GM19397 (cell line): ENCODE measurements around the gene TAS2R30.
A peak's percentile ranks its signal among the peaks of the same experiment; 100 is the strongest.
"Not testable (repeated sequence)": the region's sequence is repeated elsewhere in the genome, so short reads cannot be mapped to it uniquely, and the experiment has no call there.

Source experiments
- ATAC-seq: cut with Tn5 transposase; IDR thresholded peaks from one replicate; pipeline ENCODE4 v1.9.1; 2021; ENCODE audit warnings: mild to moderate bottlenecking, moderate library complexity; ENCODE audit not compliant: unreplicated experiment

Gene TAS2R30

DNA sequence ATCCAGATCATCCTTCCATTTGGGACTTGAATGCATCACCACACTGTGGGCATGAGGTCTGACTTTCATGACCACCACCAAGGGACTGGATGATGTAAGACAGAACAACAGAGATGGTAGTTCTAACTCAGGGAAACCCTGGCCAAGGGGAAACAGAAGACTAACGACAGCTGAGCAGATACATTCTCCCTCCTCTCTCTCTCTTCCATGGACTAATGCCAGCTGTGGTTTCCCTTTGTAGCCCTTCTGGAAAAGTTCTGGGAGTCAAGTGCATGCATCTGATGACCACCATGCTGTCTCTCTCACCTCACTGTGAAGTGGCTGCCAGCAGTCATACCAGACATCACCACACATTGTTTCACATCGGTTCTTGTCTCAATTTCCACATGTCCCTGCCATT lies 3.4 kb downstream of the TAS2R30 start:
- ATAC-seq: no peak

DNA sequence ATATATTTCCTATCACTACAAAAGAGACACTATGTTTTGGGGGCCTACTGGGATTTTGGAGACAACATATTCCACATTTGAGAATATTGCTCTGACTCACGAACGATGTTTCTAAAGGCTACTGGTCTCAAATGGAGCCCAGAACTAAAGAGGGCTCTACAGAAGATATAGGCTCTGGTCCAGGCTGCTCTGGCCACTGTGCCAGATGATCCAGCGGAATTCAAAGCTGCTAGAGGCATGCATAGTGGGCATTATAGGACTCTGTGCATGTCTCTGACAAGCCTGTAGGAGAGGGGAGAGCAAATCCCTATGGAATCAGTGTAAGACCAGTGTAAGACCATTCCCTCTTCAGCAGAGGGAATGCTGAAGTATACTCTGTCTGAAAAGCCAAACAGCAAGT lies 4.1 kb downstream of the TAS2R30 start:
- no peak for ATAC-seq

- not testable (repeated sequence) for ATAC-seq
Measured at GRCh38 chr12:11114130-11114529, 20.3 kb downstream of the TAS2R30 start.

GRCh38 chr12:11111213-11111612 lies 23.2 kb downstream of the TAS2R30 start:
- not testable (repeated sequence) for ATAC-seq

GRCh38 chr12:11108862-11109261 lies 25.6 kb downstream of the TAS2R30 start:
- no peak for ATAC-seq

DNA sequence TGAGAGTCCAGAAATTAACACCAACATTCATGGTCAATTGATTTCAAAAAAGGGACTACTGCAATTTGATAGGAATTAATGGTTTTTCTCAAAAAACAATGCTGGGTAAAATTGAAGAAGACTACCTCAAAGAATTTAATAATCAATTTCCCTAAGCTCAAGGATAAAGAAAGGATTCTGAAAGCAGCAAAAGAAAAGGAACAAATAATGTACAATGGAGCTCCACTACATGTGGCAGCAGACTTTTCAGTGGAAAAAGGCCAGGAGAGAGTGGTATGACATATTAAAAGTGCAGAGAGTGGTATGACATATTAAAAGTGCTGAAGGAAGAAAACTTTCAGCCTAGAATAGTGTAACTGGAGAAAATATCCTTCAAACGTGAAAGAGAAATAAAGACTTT lies 26.7 kb downstream of the TAS2R30 start:
- no peak for ATAC-seq

GRCh38 chr12:11106288-11106687 lies 28.2 kb downstream of the TAS2R30 start:
- no peak for ATAC-seq

DNA sequence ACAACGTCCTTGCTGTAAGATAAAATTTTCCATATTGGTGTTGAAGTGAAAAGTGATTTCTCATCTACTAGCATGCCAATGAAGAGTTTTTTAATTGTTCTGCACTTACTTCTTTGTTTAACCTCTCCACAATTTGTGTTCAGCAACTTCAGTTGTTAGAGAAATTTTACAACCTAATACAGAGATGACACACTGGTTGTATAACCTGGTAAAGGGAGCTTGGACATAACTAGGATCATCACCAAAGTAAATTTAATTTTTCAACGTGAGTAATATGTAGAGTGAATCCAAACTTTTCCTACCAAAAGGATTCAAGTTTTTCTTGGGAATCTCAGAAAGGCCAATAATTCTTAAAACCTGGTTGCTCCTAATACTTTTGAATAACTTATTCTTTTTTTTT lies 28.9 kb downstream of the TAS2R30 start:
- ATAC-seq: no peak

- not testable (repeated sequence) for ATAC-seq
Measured at GRCh38 chr12:11094910-11095309, 39.5 kb downstream of the TAS2R30 start.

DNA sequence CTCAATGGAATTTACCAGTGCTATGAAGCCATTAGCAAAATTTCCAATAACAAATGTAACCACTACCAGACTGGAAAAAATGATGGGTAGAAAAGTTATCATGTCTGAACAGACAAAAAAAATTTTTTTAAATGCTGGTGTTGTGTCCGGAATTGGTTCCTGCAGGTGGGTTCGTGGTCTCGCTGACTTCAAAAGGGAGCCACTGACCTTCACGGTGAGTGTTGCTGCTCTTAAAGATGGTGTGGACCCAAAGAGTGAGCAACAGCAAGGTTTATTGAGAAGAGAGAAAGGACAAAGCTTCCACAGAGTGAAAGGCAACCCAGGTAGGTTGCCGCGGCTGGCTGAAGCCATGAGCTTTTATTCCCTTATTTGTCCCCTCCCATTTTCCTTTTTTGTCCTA lies 42.3 kb downstream of the TAS2R30 start, which contains the start of gene TAS2R43:
Gene TAS2R43 (minus strand): TSS at position 186 of the 400 bp plus-strand sequence. CDS start 84 bp downstream, at position 102.
- ATAC-seq: no peak

DNA sequence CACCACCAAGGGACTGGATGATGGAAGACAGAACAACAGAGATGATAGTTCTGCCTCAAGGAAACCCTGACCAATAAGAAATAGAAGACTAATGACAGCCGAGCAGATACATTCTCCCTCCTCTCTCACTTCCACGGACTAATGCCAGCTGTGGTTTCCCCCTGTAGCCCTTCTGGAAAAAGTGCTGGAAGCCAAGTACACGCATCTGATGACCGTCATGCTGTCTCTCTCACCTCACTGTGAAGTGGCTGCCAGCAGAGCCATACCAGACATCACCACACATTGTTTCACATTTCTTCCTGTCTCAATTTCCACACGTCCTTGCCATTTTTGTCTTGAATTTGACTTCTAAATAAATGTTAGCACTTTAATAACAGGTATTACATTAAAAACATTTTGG lies 45.2 kb downstream of the TAS2R30 start:
- ATAC-seq: no peak

DNA sequence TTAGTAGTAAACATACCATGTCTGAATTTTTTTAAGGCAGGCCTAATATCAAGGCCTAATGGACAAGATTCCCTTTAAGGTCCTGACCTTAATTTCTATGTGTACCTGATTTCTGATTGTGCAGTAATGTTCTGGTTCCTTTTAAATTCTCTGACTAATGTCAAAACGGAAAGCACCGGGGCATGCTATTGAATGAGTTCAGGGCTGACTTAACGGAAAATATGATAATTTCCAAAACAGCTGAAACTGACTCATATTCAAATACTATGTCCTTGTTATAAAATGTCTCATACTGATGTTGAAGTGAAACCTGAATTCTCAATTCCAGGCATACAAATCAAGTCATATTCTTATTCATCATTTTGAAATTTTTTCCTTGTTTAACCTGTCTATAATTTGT lies 49.0 kb downstream of the TAS2R30 start:
- ATAC-seq: peak; percentile 63
